K562 (cell line): ENCODE results near the gene DUSP21. TPM values are rescaled to one million over a fixed set of nuclear protein-coding genes. Genes with fewer than 3 reads are reported as not detected.
"Not testable (repeated sequence)": the region's sequence is repeated elsewhere in the genome, so short reads cannot be mapped to it uniquely, and the experiment has no call there.

Experiments used
- ATAC-seq: fragments of 200-7000 bp; cut with Tn5 transposase; 3 replicates; pipeline ENCODE4 v1.9.1; 2020; ENCODE audit warnings: moderate library complexity
- BruUV-seq: library from RNA; stranded (reverse); fragments of 400-500 nt; replicated peaks from 2 replicates; lab custom pipeline; 2021; lab: Mats Ljungman, UMichigan
- CTCF ChIA-PET: fragments of 300-600 bp; formaldehyde crosslinking; extraction: SDS; loops from one replicate; lab custom pipeline; 2021; ENCODE audit warnings: low intra/inter-chr PET ratio; lab: Yijun Ruan, JAX
- POLR2A ChIA-PET: fragments of 300-600, 350-650 bp; sonication (Branson Sonifier 250); formaldehyde crosslinking; extraction: SDS; loops from one replicate; lab custom pipeline; 2021; ENCODE audit warnings: antibody characterized with exemption, inconsistent platforms; lab: Yijun Ruan, JAX
- DNase-seq, 4 experiments: peaks; one replicate each; pipeline versions ENCODE4 v3.0.0 to v3.0.0-alpha.2; 2011 to 2018; ENCODE audit warnings: low spot score in 3 of 4, mixed read lengths in 3 of 4; ENCODE audit errors: extremely low read depth in 1 of 4
- FAIRE-seq: peaks from 2 replicates; lab custom pipeline; 2011; peaks lifted over from hg19 to GRCh38; lab: Jason Lieb, UNC
- H2AFZ ChIP-seq: 2 replicates; pipeline ENCODE4 v1.6.0; 2011; ENCODE audit warnings: low read depth, low read length, control low read depth, inconsistent platforms
- H3K27ac ChIP-seq: fragments of 200-600 bp; 3 replicates; pipeline ENCODE4 v1.8.0; 2011; ENCODE audit warnings: low read depth, mild to moderate bottlenecking, control low read depth, inconsistent platforms, low read length, moderate library complexity, mixed read lengths; ENCODE audit errors: extremely low read depth
- H3K27me3 ChIP-seq, 2 experiments: fragments of 300-600 bp in 1 of 2; 2 replicates in 1 of 2; 3 replicates in 1 of 2; pipeline versions ENCODE4 v1.6.0 to v1.8.0; 2011; ENCODE audit warnings: inconsistent platforms in 2 of 2, low read length in 2 of 2, mild to moderate bottlenecking in 1 of 2, mixed read lengths in 1 of 2, moderate library complexity in 1 of 2; ENCODE audit not compliant: control insufficient read depth in 2 of 2, insufficient read depth in 2 of 2
- H3K36me3 ChIP-seq: fragments of 300-600 bp; 3 replicates; pipeline ENCODE4 v1.8.0; 2011; ENCODE audit warnings: mild to moderate bottlenecking, low read length, inconsistent platforms; ENCODE audit not compliant: control insufficient read depth, insufficient read depth
- H3K4me1 ChIP-seq, 2 experiments: fragments of 200-600 bp in 1 of 2; replicated peaks in 1 of 2; 2 replicates in 1 of 2; 3 replicates in 1 of 2; pipeline versions ENCODE4 v1.5.1 to v1.8.0; 2011; ENCODE audit warnings: inconsistent platforms in 2 of 2, low read length in 2 of 2, mild to moderate bottlenecking in 1 of 2, mixed read lengths in 1 of 2, moderate library complexity in 1 of 2; ENCODE audit not compliant: control insufficient read depth in 2 of 2, insufficient read depth in 2 of 2
- H3K4me2 ChIP-seq: 2 replicates; pipeline ENCODE4 v1.6.1; 2011; ENCODE audit warnings: low read length, control low read depth, inconsistent platforms, mixed read lengths; ENCODE audit not compliant: insufficient read depth
- H3K4me3 ChIP-seq: fragments of 200-600 bp; sonication (generic), shearing (Covaris generic); 2 replicates; pipeline ENCODE4 v1.5.1; 2016; ENCODE audit warnings: control low read depth, inconsistent platforms
- H3K79me2 ChIP-seq: fragments of 200-600 bp; 3 replicates; pipeline ENCODE4 v1.8.0; 2011; ENCODE audit warnings: low read length, inconsistent platforms; ENCODE audit not compliant: control insufficient read depth, insufficient read depth
- H3K9ac ChIP-seq, 2 experiments: 2 replicates each; pipeline versions ENCODE4 v1.6.0 to v1.6.1; 2011; ENCODE audit warnings: low read depth in 2 of 2, low read length in 2 of 2, control low read depth in 1 of 2, inconsistent platforms in 1 of 2, mild to moderate bottlenecking in 1 of 2, mixed read lengths in 1 of 2; ENCODE audit not compliant: insufficient read depth in 1 of 2
- H3K9me1 ChIP-seq: one replicate; pipeline ENCODE4 v1.6.0; 2011; ENCODE audit warnings: inconsistent platforms, mild to moderate bottlenecking, low read length, moderate library complexity; ENCODE audit not compliant: control insufficient read depth, insufficient read depth
- H3K9me3 ChIP-seq: replicated peaks from 2 replicates; pipeline ENCODE4 v1.5.1; 2011; ENCODE audit warnings: low read depth, low read length, inconsistent platforms; ENCODE audit not compliant: control insufficient read depth, insufficient read depth
- H4K20me1 ChIP-seq: replicated peaks from 2 replicates; pipeline ENCODE4 v1.6.1; 2011; ENCODE audit warnings: low read length, inconsistent platforms, mixed read lengths; ENCODE audit not compliant: control insufficient read depth, insufficient read depth
- ASH1L ChIP-seq: fragments of 450-650 bp; IDR thresholded peaks from 2 replicates; pipeline ENCODE4 v1.6.1; 2018; ENCODE audit warnings: borderline replicate concordance, mild to moderate bottlenecking, low read depth; ENCODE audit not compliant: partially characterized antibody
- DIDO1 ChIP-seq: fragments of 450-650 bp; IDR thresholded peaks from 2 replicates; pipeline ENCODE4 v1.6.1; 2016; ENCODE audit warnings: low read depth, missing biosample characterization, missing genetic modification characterization
- DMBX1 ChIP-seq: fragments of 250-450 bp; sonication (Bioruptor Pico); IDR thresholded peaks from 2 replicates; pipeline ENCODE4 v1.8.0; 2022; ENCODE audit warnings: inconsistent platforms, mild to moderate bottlenecking, moderate library complexity, borderline replicate concordance
- FOXA1 ChIP-seq: fragments of 450-650 bp; IDR thresholded peaks from 2 replicates; pipeline ENCODE4 v1.6.1; 2016; ENCODE audit warnings: mild to moderate bottlenecking, borderline replicate concordance
- HDAC1 ChIP-seq, 2 experiments: fragments of 450-650 bp; IDR thresholded peaks; 2 replicates each; pipeline ENCODE4 v1.6.1; 2016 to 2017; ENCODE audit warnings: inconsistent platforms in 1 of 2, mild to moderate bottlenecking in 1 of 2, moderate library complexity in 1 of 2
- KLF10 ChIP-seq: fragments of 250-450 bp; sonication (Bioruptor Pico); IDR thresholded peaks from 2 replicates; pipeline ENCODE4 v1.6.1; 2021; ENCODE audit warnings: matching md5 sums
- TCF7L2 ChIP-seq: fragments of 150-350 bp; IDR thresholded peaks from 2 replicates; pipeline ENCODE4 v1.6.1; 2016; ENCODE audit warnings: low read depth, mild to moderate bottlenecking, low read length, moderate library complexity
- WGBS: fragments of 100-300 bp; shearing (Covaris generic); methylation state at CpG from one replicate; pipeline ENCODE4 v1.1.6; 2016; ENCODE audit warnings: low coverage, mixed read lengths; ENCODE audit not compliant: insufficient coverage; ENCODE audit errors: missing lambda C conversion rate; 5-methylcytosine and 5-hydroxymethylcytosine counted together
- in situ Hi-C: fragments of 300-500 bp; cut with MboI; formaldehyde crosslinking; loops from 4 replicates; pipeline ENCODE4 v1.15.0; 2018; ENCODE audit warnings: inconsistent platforms, mixed read lengths
- intact Hi-C: fragments of 100-400 bp; cut with micrococcal nuclease; formaldehyde crosslinking; loops from 2 replicates; pipeline ENCODE4 v1.14.2; 2022
- polyA plus RNA-seq, 8 experiments: library from polyadenylated mRNA; depleted of rRNA in 4 of 8; stranded (reverse) in 5 of 8; unstranded in 3 of 8; fragments of >200 nt; fragmentation: Nextera tagmentation in 2 of 8; fragmentation: Illumina TruSeq in 1 of 8; extraction: Ambion mirVana in 2 of 8; extraction: Trizol in 1 of 8; gene quantifications; 2 replicates each; pipeline versions ENCODE4 v1.2.1 to v1.2.3, GENCODE V29; 2011 to 2014; ENCODE audit warnings: inconsistent platforms in 1 of 8, missing spikeins in 1 of 8
- total RNA-seq, 7 experiments: library from RNA; depleted of rRNA in 6 of 7; stranded (reverse); fragments of >200 nt in 6 of 7; fragmentation: Illumina TruSeq in 2 of 7; extraction: Trizol in 2 of 7; gene quantifications; 2 replicates each; pipeline versions ENCODE4 v1.2.1 to v1.2.3, GENCODE V29; 2011 to 2021; ENCODE audit warnings: low replicate concordance in 1 of 7
- TF ChIP-seq, protein P1 (sequence below): fragments of 250-450 bp; sonication (Bioruptor Pico); IDR thresholded peaks from 2 replicates; pipeline ENCODE4 v1.8.0; 2021; ENCODE audit warnings: moderate library complexity, mild to moderate bottlenecking, inconsistent platforms

DUSP21 gene
- total and polyA plus RNA-seq, 9 of the 15 experiments (the other 6 are each of a cell fraction or from before 2014, with no cell fraction given) = 0.14 to 2.5 (median 1.3) TPM

DNA sequence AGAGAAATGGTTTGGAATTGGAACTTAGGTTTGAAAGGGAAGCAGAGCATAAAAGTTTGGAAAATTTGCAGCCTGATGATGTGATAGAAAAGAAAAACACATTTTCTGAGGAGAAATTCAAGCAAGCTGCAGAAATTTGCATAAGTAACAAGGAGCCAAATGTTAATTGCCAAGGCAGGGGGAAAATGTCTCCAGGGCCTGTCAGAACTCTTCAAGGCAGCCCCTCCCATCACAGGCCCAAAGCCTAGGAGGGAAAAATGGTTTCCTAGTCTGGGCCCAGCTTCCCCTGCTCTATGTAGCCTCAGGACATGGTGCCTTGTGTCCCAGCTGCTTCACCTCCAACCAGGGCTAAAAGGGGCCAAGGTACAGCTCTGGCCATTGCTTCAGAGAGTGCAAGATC, 21.2 kb upstream of the DUSP21 start:
- Histone ChIP-seq H3K4me2 (no peak overlapping the region), H2AFZ (no peak overlapping the region), H3K9ac (no peak overlapping the region), H3K9me1 (no peaks in the 10 kb centered on the region), H3K27me3 (no peaks in the 10 kb centered on the region), H3K4me1 (no peaks in the 10 kb centered on the region), H3K27ac (no peak overlapping the region), H3K9me3 (no peaks in the 10 kb centered on the region), H3K4me3 (no peak overlapping the region), H4K20me1 (no peaks in the 10 kb centered on the region), H3K36me3 (no peaks in the 10 kb centered on the region), H3K79me2 (no peaks in the 10 kb centered on the region)
- ChIA-PET POLR2A (no interaction called here), CTCF (no interaction called here)
- no peak for DNase-seq
- FAIRE-seq = no peak
- no peak for ATAC-seq
- BruUV-seq = no TSS peak
- TF ChIP-seq ASH1L (no peak), DMBX1 (CRISPR knock-in tag) (no peak), DIDO1 (no peak), TCF7L2 (no peak), KLF10 (CRISPR knock-in tag) (no peak), FOXA1 (no peak), HDAC1 (IDR thresholded peaks at IDR 0.05) (no peak)
- TF ChIP-seq, protein P1, sequence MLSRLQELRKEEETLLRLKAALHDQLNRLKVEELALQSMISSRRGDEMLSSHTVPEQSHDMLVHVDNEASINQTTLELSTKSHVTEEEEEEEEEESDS (CRISPR knock-in tag) = no peak
- intact Hi-C loops (no loop called here), in situ Hi-C loops (no loop called here)

DNA sequence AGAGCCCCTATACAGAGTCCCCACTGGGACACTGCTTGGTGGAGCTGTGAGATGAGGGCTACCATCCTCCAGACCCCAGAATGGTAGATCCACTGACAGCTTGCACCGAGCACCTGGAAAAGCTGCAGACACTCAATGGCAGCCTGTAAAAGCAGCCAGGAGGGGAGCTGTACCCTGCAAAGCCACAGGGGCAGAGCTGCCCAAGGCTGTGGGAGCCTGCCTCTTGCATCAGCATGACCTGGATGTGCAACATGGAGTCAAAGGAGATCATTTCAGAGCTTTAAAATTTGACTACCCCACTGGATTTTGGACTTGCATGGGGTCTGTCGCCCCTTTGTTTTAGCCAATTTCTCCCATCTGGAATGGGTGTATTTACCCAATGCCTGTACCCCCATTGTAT, 20.6 kb upstream of the DUSP21 start:
- H3K36me3 ChIP-seq, H3K79me2 ChIP-seq, H3K9me1 ChIP-seq, DNase-seq, FAIRE-seq, H2AFZ ChIP-seq, H3K4me1 ChIP-seq, BruUV-seq, CTCF ChIA-PET, H3K9ac ChIP-seq, H4K20me1 ChIP-seq, in situ Hi-C loops, H3K9me3 ChIP-seq, ATAC-seq, H3K4me2 ChIP-seq, H3K27ac ChIP-seq, intact Hi-C loops, H3K27me3 ChIP-seq, H3K4me3 ChIP-seq: not testable (repeated sequence)
- 20% methylated on average over 1 of the region's 2 CpGs for WGBS
- POLR2A ChIA-PET = interaction anchor here (0.6 kb wide), 1 partner anchor 11 kb away, joined by 3 read pairs; no protein-coding TSS in a partner anchor
